Neural cell (in vitro differentiated cells): ENCODE results near the gene WWC1.

Experiments used
- EP300 ChIP-seq: fragments of 450-650 bp; conservative IDR thresholded peaks from 2 replicates; pipeline ENCODE4 v1.6.1; 2014; ENCODE audit warnings: antibody characterized with exemption, mild to moderate bottlenecking, moderate library complexity; ENCODE audit not compliant: poor library complexity, severe bottlenecking
- EZH2 ChIP-seq: fragments of 200-600, 300-800 bp; shearing (Covaris generic), sonication (generic); IDR thresholded peaks from 2 replicates; pipeline ENCODE4 v1.6.1; 2014; ENCODE audit warnings: antibody characterized with exemption, low read length, borderline replicate concordance, mild to moderate bottlenecking; ENCODE audit not compliant: insufficient read depth, poor library complexity, severe bottlenecking
- SMC3 ChIP-seq: fragments of 450-650 bp; conservative IDR thresholded peaks from 2 replicates; pipeline ENCODE4 v1.6.1; 2014; ENCODE audit warnings: antibody characterized with exemption, mild to moderate bottlenecking, moderate library complexity; ENCODE audit not compliant: poor library complexity
- TAF1 ChIP-seq: IDR thresholded peaks from 2 replicates; pipeline ENCODE4 v1.6.1; 2012; ENCODE audit warnings: low read depth
- TF ChIP-seq, protein P1 (sequence below): fragments of 450-650 bp; IDR thresholded peaks from 2 replicates; pipeline ENCODE4 v1.5.1; 2014; ENCODE audit warnings: antibody characterized with exemption, mild to moderate bottlenecking, moderate library complexity; ENCODE audit not compliant: poor library complexity, severe bottlenecking
- TF ChIP-seq, protein P2 (sequence below): IDR thresholded peaks from 2 replicates; pipeline ENCODE4 v1.6.1; 2012; ENCODE audit warnings: borderline replicate concordance

DNA sequence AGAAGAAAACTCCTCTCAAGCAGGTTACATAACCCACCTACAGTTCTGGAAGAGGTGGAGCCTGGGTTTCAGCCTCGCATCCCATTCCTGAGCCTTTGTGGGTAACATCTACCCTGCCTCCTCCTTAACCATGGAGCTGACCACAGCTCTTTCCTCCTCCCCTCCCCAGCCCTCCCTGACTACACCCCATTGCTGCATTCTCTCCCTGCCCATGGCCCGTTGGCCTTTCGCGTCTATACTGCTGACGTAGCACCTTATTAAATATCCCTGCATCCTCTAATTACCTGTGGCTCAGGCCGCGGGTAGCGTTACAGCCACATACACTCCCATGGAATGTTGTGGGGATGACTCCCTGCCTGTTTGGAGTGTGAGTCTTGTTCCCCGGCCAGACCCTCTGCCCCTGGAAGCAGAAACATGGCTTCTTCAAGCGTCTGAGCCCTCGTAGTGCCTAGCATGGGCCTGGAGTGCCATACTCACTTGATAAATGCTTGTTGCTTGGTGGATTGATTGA, 72.8 kb downstream of the WWC1 start:
- TF ChIP-seq, protein P1, sequence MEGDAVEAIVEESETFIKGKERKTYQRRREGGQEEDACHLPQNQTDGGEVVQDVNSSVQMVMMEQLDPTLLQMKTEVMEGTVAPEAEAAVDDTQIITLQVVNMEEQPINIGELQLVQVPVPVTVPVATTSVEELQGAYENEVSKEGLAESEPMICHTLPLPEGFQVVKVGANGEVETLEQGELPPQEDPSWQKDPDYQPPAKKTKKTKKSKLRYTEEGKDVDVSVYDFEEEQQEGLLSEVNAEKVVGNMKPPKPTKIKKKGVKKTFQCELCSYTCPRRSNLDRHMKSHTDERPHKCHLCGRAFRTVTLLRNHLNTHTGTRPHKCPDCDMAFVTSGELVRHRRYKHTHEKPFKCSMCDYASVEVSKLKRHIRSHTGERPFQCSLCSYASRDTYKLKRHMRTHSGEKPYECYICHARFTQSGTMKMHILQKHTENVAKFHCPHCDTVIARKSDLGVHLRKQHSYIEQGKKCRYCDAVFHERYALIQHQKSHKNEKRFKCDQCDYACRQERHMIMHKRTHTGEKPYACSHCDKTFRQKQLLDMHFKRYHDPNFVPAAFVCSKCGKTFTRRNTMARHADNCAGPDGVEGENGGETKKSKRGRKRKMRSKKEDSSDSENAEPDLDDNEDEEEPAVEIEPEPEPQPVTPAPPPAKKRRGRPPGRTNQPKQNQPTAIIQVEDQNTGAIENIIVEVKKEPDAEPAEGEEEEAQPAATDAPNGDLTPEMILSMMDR, result no peak
- no peak for TF ChIP-seq TAF1
- TF ChIP-seq, protein P2, sequence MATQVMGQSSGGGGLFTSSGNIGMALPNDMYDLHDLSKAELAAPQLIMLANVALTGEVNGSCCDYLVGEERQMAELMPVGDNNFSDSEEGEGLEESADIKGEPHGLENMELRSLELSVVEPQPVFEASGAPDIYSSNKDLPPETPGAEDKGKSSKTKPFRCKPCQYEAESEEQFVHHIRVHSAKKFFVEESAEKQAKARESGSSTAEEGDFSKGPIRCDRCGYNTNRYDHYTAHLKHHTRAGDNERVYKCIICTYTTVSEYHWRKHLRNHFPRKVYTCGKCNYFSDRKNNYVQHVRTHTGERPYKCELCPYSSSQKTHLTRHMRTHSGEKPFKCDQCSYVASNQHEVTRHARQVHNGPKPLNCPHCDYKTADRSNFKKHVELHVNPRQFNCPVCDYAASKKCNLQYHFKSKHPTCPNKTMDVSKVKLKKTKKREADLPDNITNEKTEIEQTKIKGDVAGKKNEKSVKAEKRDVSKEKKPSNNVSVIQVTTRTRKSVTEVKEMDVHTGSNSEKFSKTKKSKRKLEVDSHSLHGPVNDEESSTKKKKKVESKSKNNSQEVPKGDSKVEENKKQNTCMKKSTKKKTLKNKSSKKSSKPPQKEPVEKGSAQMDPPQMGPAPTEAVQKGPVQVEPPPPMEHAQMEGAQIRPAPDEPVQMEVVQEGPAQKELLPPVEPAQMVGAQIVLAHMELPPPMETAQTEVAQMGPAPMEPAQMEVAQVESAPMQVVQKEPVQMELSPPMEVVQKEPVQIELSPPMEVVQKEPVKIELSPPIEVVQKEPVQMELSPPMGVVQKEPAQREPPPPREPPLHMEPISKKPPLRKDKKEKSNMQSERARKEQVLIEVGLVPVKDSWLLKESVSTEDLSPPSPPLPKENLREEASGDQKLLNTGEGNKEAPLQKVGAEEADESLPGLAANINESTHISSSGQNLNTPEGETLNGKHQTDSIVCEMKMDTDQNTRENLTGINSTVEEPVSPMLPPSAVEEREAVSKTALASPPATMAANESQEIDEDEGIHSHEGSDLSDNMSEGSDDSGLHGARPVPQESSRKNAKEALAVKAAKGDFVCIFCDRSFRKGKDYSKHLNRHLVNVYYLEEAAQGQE, result no peak
- TF ChIP-seq EZH2, result no peak
- TF ChIP-seq EP300, result no peak
- no peak for TF ChIP-seq SMC3
